ENCODE results near the gene SLC9A8. TPM values are rescaled to one million over a fixed set of nuclear protein-coding genes. Genes with fewer than 3 reads are reported as not detected.

SLC9A8 gene
- total and polyA plus RNA-seq, 2 donors (not counting 1 experiment from before 2014, with no cell fraction given) = 17.8 to 29.7 TPM

DNA sequence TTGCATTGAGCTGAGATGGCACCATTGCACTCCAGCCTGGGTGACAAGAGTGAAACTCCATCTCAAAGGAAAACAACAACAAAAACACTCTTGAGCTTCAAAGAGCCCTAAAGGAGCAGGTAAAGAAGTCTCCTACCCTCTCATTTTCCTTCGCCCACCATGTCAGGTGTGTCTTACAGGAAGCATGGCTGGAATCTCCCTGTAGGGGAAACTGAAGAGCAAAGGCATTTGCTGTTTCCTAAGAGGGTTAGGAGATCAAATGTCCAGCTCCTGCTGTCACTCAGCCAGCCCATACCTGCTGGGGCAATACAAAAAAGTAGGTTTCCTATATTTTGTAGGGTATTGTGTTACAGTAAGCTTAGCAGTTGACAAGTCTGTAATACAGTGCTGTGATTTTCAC lies 59.4 kb downstream of the SLC9A8 start:
- POLR2A ChIA-PET = no interaction called here
- no peak overlapping the region for H3K4me3 Mint-ChIP-seq
- Histone ChIP-seq H3K4me2 (replicated peaks; ENCODE audit: low read depth, low read length, poor library complexity, severe bottlenecking) (no peak overlapping the region), H3K4me3 (ENCODE audit: control extremely low read depth in 1 of 5, extremely low read depth in 1 of 5, insufficient read depth in 1 of 5, low read depth in 2 of 5, low read length in 4 of 5) (no peak overlapping the region), H2AFZ (ENCODE audit: insufficient read depth, low read depth, low read length, poor library complexity, severe bottlenecking) (no peak overlapping the region), H4K20me1 (ENCODE audit: control insufficient read depth, insufficient read depth, low read length, poor library complexity, severe bottlenecking) (no peaks in the 10 kb centered on the region), H3K27me3 (replicated peaks in 1 of 4; ENCODE audit: control extremely low read depth in 1 of 4, control insufficient read depth in 3 of 4, insufficient read depth in 4 of 4, low read length in 3 of 4) (no peaks in the 10 kb centered on the region), H3K4me1 (ENCODE audit: control insufficient read depth in 2 of 2, insufficient read depth in 2 of 2, low read length in 2 of 2) (no peaks in the 10 kb centered on the region), H3K27ac (ENCODE audit: low read length in 2 of 2) (no peak overlapping the region), H3K79me2 (ENCODE audit: control insufficient read depth, insufficient read depth, low read length) (no peaks in the 10 kb centered on the region), H3K36me3 (replicated peaks in 1 of 2; ENCODE audit: control extremely low read depth in 1 of 2, control insufficient read depth in 1 of 2, extremely low read depth in 1 of 2, insufficient read depth in 2 of 2, low read length in 1 of 2) (peaks cover 0 to 54% of the 10 kb centered on the region in 2 experiments), H3K9ac (ENCODE audit: low read length) (no peak overlapping the region), H3K9me3 (ENCODE audit: control extremely low read depth in 1 of 3, control insufficient read depth in 2 of 3, insufficient read depth in 1 of 3, low read length in 2 of 3) (no peaks in the 10 kb centered on the region)
- CTCF ChIA-PET = no interaction called here
- TF ChIP-seq, protein P1, sequence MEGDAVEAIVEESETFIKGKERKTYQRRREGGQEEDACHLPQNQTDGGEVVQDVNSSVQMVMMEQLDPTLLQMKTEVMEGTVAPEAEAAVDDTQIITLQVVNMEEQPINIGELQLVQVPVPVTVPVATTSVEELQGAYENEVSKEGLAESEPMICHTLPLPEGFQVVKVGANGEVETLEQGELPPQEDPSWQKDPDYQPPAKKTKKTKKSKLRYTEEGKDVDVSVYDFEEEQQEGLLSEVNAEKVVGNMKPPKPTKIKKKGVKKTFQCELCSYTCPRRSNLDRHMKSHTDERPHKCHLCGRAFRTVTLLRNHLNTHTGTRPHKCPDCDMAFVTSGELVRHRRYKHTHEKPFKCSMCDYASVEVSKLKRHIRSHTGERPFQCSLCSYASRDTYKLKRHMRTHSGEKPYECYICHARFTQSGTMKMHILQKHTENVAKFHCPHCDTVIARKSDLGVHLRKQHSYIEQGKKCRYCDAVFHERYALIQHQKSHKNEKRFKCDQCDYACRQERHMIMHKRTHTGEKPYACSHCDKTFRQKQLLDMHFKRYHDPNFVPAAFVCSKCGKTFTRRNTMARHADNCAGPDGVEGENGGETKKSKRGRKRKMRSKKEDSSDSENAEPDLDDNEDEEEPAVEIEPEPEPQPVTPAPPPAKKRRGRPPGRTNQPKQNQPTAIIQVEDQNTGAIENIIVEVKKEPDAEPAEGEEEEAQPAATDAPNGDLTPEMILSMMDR (IDR thresholded peaks at IDR 0.05) = no peak
- no peak for TF ChIP-seq EZH2 (IDR thresholded peaks at IDR 0.05; ENCODE audit: borderline replicate concordance, insufficient read depth, low read depth, low read length, poor library complexity, severe bottlenecking)
- ATAC-seq (ENCODE audit: low read depth) (no peak), DNase-seq (no peak)
- H3K27ac Mint-ChIP-seq = no peak overlapping the region
- H3K9me3 Mint-ChIP-seq (ENCODE audit: insufficient read depth) = no peaks in the 10 kb centered on the region
- peaks cover 4% of the 10 kb centered on the region for H3K4me1 Mint-ChIP-seq
- no peaks in the 10 kb centered on the region for H3K27me3 Mint-ChIP-seq
- intact Hi-C loops (cut with micrococcal nuclease) = no loop called here
- WGBS (ENCODE audit: insufficient coverage) = no CpG with 5 or more reads among the region's 1 CpG

DNA sequence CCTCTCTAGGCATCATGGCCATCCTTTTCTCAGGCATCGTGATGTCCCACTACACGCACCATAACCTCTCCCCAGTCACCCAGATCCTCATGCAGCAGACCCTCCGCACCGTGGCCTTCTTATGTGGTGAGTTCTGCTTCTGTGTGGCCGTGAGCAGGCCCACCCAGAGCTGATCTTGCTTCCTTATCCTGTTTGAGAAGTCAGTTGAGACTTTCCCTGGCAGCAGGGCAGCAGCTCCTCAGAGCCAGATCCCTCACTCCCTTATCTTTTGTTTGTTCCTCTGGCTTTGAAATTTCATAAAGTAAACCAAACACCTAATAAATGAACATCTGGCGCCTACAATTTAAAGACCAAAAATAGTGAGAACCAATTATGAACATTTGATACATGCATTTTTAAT lies 62.1 kb downstream of the SLC9A8 start:
- H3K4me1 ChIP-seq (ENCODE audit: control insufficient read depth in 2 of 2, insufficient read depth in 2 of 2, low read length in 2 of 2) = no peaks in the 10 kb centered on the region
- no peak for ATAC-seq (ENCODE audit: low read depth)
- intact Hi-C loops (cut with micrococcal nuclease) = no loop called here
- no peaks in the 10 kb centered on the region for H3K27me3 ChIP-seq (replicated peaks in 1 of 4; ENCODE audit: control extremely low read depth in 1 of 4, control insufficient read depth in 3 of 4, insufficient read depth in 4 of 4, low read length in 3 of 4)
- no peaks in the 10 kb centered on the region for H3K79me2 ChIP-seq (ENCODE audit: control insufficient read depth, insufficient read depth, low read length)
- H3K4me1 Mint-ChIP-seq = no peaks in the 10 kb centered on the region
- peaks cover 0 to 51% of the 10 kb centered on the region in 2 experiments for H3K36me3 ChIP-seq (replicated peaks in 1 of 2; ENCODE audit: control extremely low read depth in 1 of 2, control insufficient read depth in 1 of 2, extremely low read depth in 1 of 2, insufficient read depth in 2 of 2, low read length in 1 of 2)
- DNase-seq = no peak
- H3K4me3 Mint-ChIP-seq = no peak overlapping the region
- H3K27ac Mint-ChIP-seq = no peak overlapping the region
- ChIA-PET POLR2A (no interaction called here), CTCF (no interaction called here)
- no peak overlapping the region for H3K4me3 ChIP-seq (ENCODE audit: control extremely low read depth in 1 of 5, extremely low read depth in 1 of 5, insufficient read depth in 1 of 5, low read depth in 2 of 5, low read length in 4 of 5)
- no peak for TF ChIP-seq EZH2 (IDR thresholded peaks at IDR 0.05; ENCODE audit: borderline replicate concordance, insufficient read depth, low read depth, low read length, poor library complexity, severe bottlenecking)
- TF ChIP-seq, protein P1 (IDR thresholded peaks at IDR 0.05) = no peak
- no peaks in the 10 kb centered on the region for H3K9me3 ChIP-seq (ENCODE audit: control extremely low read depth in 1 of 3, control insufficient read depth in 2 of 3, insufficient read depth in 1 of 3, low read length in 2 of 3)
- no peak overlapping the region for H2AFZ ChIP-seq (ENCODE audit: insufficient read depth, low read depth, low read length, poor library complexity, severe bottlenecking)
- no peak overlapping the region for H3K9ac ChIP-seq (ENCODE audit: low read length)
- H3K27ac ChIP-seq (ENCODE audit: low read length in 2 of 2) = no peak overlapping the region
- no peak overlapping the region for H3K4me2 ChIP-seq (replicated peaks; ENCODE audit: low read depth, low read length, poor library complexity, severe bottlenecking)
- H3K27me3 Mint-ChIP-seq = no peaks in the 10 kb centered on the region
- WGBS (ENCODE audit: insufficient coverage) = no CpG with 5 or more reads among the region's 6 CpGs
- H4K20me1 ChIP-seq (ENCODE audit: control insufficient read depth, insufficient read depth, low read length, poor library complexity, severe bottlenecking) = no peaks in the 10 kb centered on the region
- no peaks in the 10 kb centered on the region for H3K9me3 Mint-ChIP-seq (ENCODE audit: insufficient read depth)

Measured in B cell (primary cell).